H1 (cell line): ENCODE measurements around the gene PACSIN2. TPM values are rescaled to one million over a fixed set of nuclear protein-coding genes. Genes with fewer than 3 reads are reported as not detected.

Source experiments
- BACH1 ChIP-seq: IDR thresholded peaks from 2 replicates; pipeline ENCODE4 v1.6.1; 2012; ENCODE audit warnings: low read length, improper control_type of control experiment
- CBX8 ChIP-seq: fragments of 300-800, 300-1000 bp; sonication (generic); IDR thresholded peaks from 2 replicates; pipeline ENCODE4 v1.7.1; 2016; ENCODE audit warnings: low read depth, low read length, borderline replicate concordance
- GTF2F1 ChIP-seq: IDR thresholded peaks from 2 replicates; pipeline ENCODE4 v1.6.1; 2012; ENCODE audit warnings: low read depth, low read length, improper control_type of control experiment, borderline replicate concordance
- JUN ChIP-seq: IDR thresholded peaks from 2 replicates; pipeline ENCODE4 v1.6.1; 2011; ENCODE audit warnings: low read depth, mild to moderate bottlenecking, improper control_type of control experiment, low read length
- SIN3A ChIP-seq, 2 experiments: IDR thresholded peaks in 1 of 2; conservative IDR thresholded peaks in 1 of 2; 2 replicates each; pipeline ENCODE4 v1.6.1; 2011 to 2012; ENCODE audit warnings: low read length in 2 of 2, improper control_type of control experiment in 1 of 2, low read depth in 1 of 2, mild to moderate bottlenecking in 1 of 2
- SP2 ChIP-seq: IDR thresholded peaks from 2 replicates; pipeline ENCODE4 v1.6.1; 2012; ENCODE audit warnings: mild to moderate bottlenecking, low read length, inconsistent platforms
- SRF ChIP-seq: IDR thresholded peaks from 2 replicates; pipeline ENCODE4 v1.6.1; 2011; ENCODE audit warnings: mild to moderate bottlenecking, low read depth, low read length, moderate library complexity
- polyA plus RNA-seq, 7 experiments: library from polyadenylated mRNA; depleted of rRNA in 3 of 7; stranded (reverse) in 5 of 7; unstranded in 2 of 7; fragments of >200 nt in 5 of 7; fragments of 200-250 nt in 2 of 7; gene quantifications; 1 replicate in 5 of 7; 2 replicates in 1 of 7; 4 replicates in 1 of 7; pipeline versions ENCODE4 v1.2.1 to v1.2.3, GENCODE V29; 2011 to 2013; ENCODE audit warnings: missing spikeins in 2 of 7, mixed read lengths in 2 of 7
- total RNA-seq: library from RNA; stranded (reverse); fragmentation: NEBNext Ultra II Directional; extraction: Animal tissue kit (Norgen Biotek cat#: 25700); gene quantifications from 2 replicates; pipeline ENCODE4 v1.2.1, GENCODE V29; 2021

PACSIN2 gene
- total and polyA plus RNA-seq, 2 of the 8 experiments (the other 6 are each of a cell fraction or from before 2014, with no cell fraction given) = 44.8 to 64.2 TPM

DNA sequence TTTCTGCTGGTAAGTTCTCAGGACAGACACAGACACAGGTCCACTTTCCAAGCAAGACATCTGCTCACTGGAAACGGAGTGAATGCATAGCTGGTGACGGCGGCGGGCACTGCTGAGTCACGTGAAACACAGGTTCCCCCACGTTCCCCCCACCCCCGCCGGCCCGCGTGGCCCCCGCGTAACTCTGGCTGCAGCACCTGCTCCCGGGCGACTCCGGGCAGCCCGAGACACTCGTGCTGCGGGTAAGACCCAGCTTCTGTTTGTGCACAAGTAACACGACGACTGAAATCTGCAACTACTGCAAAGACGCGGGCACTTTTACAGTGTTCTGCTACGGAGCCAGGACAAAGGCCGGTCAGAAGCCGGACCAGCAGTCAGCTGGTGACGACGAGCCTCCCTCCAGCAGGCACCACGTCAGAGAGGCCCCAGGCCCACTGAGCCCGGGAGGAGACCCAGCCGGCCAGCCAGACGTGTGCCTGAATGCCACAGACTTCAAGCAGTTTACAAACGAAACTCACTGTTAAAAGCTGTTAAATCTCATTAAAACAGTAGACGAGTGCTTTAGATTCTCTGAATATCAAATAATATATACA lies 145.0 kb downstream of the PACSIN2 start (continued):
- no peak for TF ChIP-seq JUN
- no peak for TF ChIP-seq BACH1
- TF ChIP-seq SP2 = no peak
- no peak for TF ChIP-seq CBX8
- TF ChIP-seq SIN3A (conservative IDR thresholded peaks at IDR 0.05 in 1 of 2, IDR thresholded peaks at IDR 0.05 in 1 of 2; ENCODE audit: low read depth in 1 of 2, low read length in 2 of 2) = no peak
- no peak for TF ChIP-seq GTF2F1
- no peak for TF ChIP-seq SRF
